Karpas-422 (cell line): ENCODE results near the gene MYOZ1. TPM values are rescaled to one million over a fixed set of nuclear protein-coding genes. Genes with fewer than 3 reads are reported as not detected.

Source experiments
- DNase-seq: peaks from one replicate; pipeline ENCODE4 v3.0.0-alpha.2; 2015
- H2AFZ ChIP-seq: fragments of 200-600 bp; sonication (generic); 2 replicates; pipeline ENCODE4 v1.6.1; 2014; ENCODE audit warnings: antibody characterized with exemption, low read length, mixed read lengths
- H3K27ac ChIP-seq: fragments of 200-600 bp; sonication (generic); 2 replicates; pipeline ENCODE4 v1.5.1; 2014; ENCODE audit warnings: mild to moderate bottlenecking, low read length, moderate library complexity
- H3K27me3 ChIP-seq: fragments of 200-600 bp; sonication (generic); 2 replicates; pipeline ENCODE4 v1.6.1; 2014; ENCODE audit warnings: low read length, mixed read lengths
- H3K36me3 ChIP-seq: fragments of 200-600 bp; sonication (generic); 2 replicates; pipeline ENCODE4 v1.6.1; 2014; ENCODE audit warnings: low read length, mixed read lengths; ENCODE audit not compliant: insufficient read depth
- H3K4me1 ChIP-seq: fragments of 200-600 bp; sonication (generic); 2 replicates; pipeline ENCODE4 v1.6.1; 2014; ENCODE audit warnings: mild to moderate bottlenecking, low read length, mixed read lengths
- H3K4me2 ChIP-seq: fragments of 200-600 bp; sonication (generic); 2 replicates; pipeline ENCODE4 v1.6.1; 2014; ENCODE audit warnings: low read length, low read depth, mild to moderate bottlenecking; ENCODE audit not compliant: poor library complexity, severe bottlenecking
- H3K4me3 ChIP-seq: fragments of 200-600 bp; sonication (generic); 2 replicates; pipeline ENCODE4 v1.5.1; 2014; ENCODE audit warnings: mild to moderate bottlenecking, antibody characterized with exemption, low read length, mixed read lengths
- H3K79me2 ChIP-seq: fragments of 200-600 bp; sonication (generic); 2 replicates; pipeline ENCODE4 v1.6.1; 2014; ENCODE audit warnings: mild to moderate bottlenecking, low read length, mixed read lengths
- H3K9ac ChIP-seq: fragments of 200-600 bp; sonication (generic); 2 replicates; pipeline ENCODE4 v1.6.0; 2014; ENCODE audit warnings: low read length
- H3K9me2 ChIP-seq: fragments of 200-600 bp; sonication (generic), shearing (Covaris generic); replicated peaks from 2 replicates; pipeline ENCODE4 v1.6.0; 2014; ENCODE audit warnings: mild to moderate bottlenecking, low read length, moderate library complexity; ENCODE audit not compliant: insufficient read depth
- H3K9me3 ChIP-seq: fragments of 300-700, 200-600 bp; sonication (generic); 2 replicates; pipeline ENCODE4 v1.6.1; 2014; ENCODE audit warnings: low read length, mixed read lengths
- H4K20me1 ChIP-seq: fragments of 200-600 bp; sonication (generic); 2 replicates; pipeline ENCODE4 v1.6.1; 2014; ENCODE audit warnings: mild to moderate bottlenecking, antibody characterized with exemption, low read length, low read depth; ENCODE audit not compliant: insufficient read depth
- total RNA-seq: library from RNA; depleted of rRNA; stranded (reverse); fragments of >200 nt; shearing (Covaris generic); gene quantifications from 2 replicates; pipeline ENCODE4 v1.2.3, GENCODE V29; 2014; ENCODE audit warnings: low replicate concordance

The MYOZ1 gene
- total RNA-seq, 1 experiment from 2014 or later = not detected

DNA sequence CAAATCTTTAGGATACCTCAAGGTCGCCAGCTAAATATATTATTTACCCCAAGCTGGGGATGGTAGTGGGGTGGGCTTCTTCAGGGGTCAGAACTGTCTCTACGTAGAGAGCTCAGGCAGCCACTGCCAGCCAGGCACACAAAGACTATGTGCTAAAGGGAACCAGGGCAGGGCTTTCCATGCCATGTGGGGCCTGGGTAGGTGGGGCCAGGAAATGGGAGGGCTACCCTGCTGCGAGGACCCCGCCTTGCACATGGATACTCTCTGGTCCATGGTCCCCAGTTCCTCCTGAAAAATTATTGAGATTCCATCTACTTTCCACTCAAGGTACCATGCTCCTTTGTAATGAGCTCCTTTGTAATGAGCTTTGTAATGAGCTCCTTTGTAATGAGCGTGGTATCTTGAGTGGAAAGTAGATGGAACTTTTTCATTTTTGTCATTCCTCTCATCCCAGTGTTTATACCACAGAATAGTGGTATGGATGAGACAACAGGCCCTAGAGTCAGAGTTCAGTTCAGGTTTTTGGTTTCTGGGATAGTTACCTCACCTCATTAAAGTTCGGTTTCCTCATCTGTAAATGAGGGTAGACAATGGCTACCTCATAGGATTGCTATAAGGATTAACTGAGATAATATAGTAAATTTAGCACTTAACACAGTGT, 8.7 kb upstream of the MYOZ1 start:
- Histone ChIP-seq H3K79me2 (no peaks in the 10 kb centered on the region), H3K4me1 (peaks cover 8% of the 10 kb centered on the region; the same call in 1 of the 2 replicates), H3K9ac (no peak overlapping the region), H3K4me2 (no peak overlapping the region), H3K36me3 (no peaks in the 10 kb centered on the region), H3K27me3 (no peaks in the 10 kb centered on the region), H2AFZ (no peak overlapping the region), H4K20me1 (no peaks in the 10 kb centered on the region), H3K9me2 (no peaks in the 10 kb centered on the region), H3K4me3 (no peak overlapping the region), H3K9me3 (no peaks in the 10 kb centered on the region), H3K27ac (no peak overlapping the region)
- peak; percentile 29 for DNase-seq

DNA sequence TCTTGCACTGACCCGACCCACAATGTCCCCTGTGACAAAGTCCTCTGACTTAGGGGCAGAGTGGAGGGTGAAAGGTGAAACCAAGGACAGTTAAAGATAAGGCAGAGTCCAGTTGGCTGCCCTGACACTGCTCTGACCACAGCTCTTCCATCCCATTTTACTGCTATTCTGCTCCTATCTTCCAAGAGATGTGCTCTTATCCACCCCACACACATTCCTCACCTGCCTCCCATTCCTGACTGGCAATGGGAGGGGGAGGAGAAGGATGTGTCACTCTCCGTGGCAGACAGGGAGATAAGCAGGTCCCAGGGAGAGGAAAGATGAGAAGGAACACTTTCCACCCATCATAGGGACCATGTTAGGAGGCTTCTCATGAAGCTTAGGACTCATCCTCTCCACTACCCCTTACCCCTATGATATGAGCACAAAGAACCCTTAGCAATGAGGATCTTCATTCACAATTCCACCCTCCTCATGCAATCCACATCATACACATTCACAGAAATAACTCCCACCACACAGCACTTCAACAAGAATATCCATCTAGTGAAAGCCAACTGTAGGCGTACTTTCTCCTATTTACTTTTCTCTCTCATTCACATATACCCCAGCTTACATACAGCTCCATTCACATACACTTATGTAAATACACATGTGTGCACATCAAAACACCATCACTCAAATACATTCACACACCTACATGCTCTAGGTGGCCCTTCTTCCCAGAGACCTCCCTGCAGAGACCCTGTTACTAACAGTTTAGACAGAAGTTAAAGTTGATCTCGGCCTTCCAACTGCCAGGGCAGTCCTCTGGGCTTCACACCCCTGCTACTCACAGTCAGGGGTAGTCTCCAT, 7.9 kb upstream of the MYOZ1 start:
- no peaks in the 10 kb centered on the region for H3K79me2 ChIP-seq
- H3K36me3 ChIP-seq = no peaks in the 10 kb centered on the region
- H3K27me3 ChIP-seq = no peaks in the 10 kb centered on the region
- H3K9me3 ChIP-seq = no peaks in the 10 kb centered on the region
- H3K4me2 ChIP-seq = no peak overlapping the region
- H2AFZ ChIP-seq = no peak overlapping the region
- H3K4me1 ChIP-seq = peaks cover 8% of the 10 kb centered on the region; the same call in 1 of the 2 replicates
- DNase-seq = peak; percentile 36
- H3K9ac ChIP-seq = no peak overlapping the region
- no peaks in the 10 kb centered on the region for H4K20me1 ChIP-seq
- H3K27ac ChIP-seq = no peak overlapping the region
- H3K4me3 ChIP-seq = no peak overlapping the region
- no peaks in the 10 kb centered on the region for H3K9me2 ChIP-seq

GRCh38 chr10:73647875-73648651, 6.8 kb upstream of the MYOZ1 start:
- H3K9me2 ChIP-seq = no peaks in the 10 kb centered on the region
- H3K9me3 ChIP-seq = no peaks in the 10 kb centered on the region
- DNase-seq = peak; percentile 38
- no peaks in the 10 kb centered on the region for H3K27me3 ChIP-seq
- peaks cover 7% of the 10 kb centered on the region; the same call in 1 of the 2 replicates for H3K4me1 ChIP-seq
- no peak overlapping the region for H3K4me2 ChIP-seq
- H2AFZ ChIP-seq = no peak overlapping the region
- H3K27ac ChIP-seq = no peak overlapping the region
- no peaks in the 10 kb centered on the region for H4K20me1 ChIP-seq
- no peaks in the 10 kb centered on the region for H3K36me3 ChIP-seq
- no peak overlapping the region for H3K9ac ChIP-seq
- no peak overlapping the region for H3K4me3 ChIP-seq
- no peaks in the 10 kb centered on the region for H3K79me2 ChIP-seq

DNA sequence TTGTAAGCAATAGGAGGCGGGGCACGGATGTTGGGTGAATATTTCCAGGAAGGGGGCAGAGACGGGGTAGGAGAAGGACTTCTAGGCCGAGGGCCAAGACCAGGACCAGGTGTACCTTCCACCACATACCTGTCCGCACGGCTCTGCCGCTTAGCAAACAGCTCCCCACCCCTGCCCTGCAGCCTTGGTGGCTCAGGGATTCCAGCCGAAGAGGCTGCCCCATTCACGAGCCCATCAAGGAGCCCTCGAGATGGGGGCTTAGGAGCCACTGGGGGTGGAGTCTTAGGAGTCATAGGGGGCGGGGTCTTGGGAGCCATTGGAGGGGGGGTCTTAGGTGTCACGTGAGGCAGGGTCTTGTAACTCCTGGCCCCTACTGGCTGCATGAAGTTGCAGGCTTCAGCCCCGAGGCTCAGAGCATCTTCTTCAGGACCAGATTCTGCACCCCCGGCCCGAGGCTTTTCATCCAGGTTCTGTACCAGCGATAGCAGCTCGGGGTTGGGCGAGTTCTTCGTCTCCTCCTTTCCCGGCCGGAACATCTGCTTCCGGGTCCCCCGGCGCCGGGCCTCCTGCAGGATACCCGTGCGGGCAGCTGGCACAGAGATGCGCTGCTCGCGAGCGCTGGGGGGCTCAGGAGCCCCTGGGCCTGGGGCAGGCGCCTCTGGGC, 6.1 kb upstream of the MYOZ1 start:
- Histone ChIP-seq H3K27ac (no peak overlapping the region), H3K4me3 (no peak overlapping the region), H3K9me2 (no peaks in the 10 kb centered on the region), H3K4me2 (no peak overlapping the region), H3K79me2 (no peaks in the 10 kb centered on the region), H3K27me3 (no peaks in the 10 kb centered on the region), H3K9me3 (no peaks in the 10 kb centered on the region), H4K20me1 (no peaks in the 10 kb centered on the region), H3K4me1 (peaks cover 7% of the 10 kb centered on the region; the same call in 1 of the 2 replicates), H3K36me3 (no peaks in the 10 kb centered on the region), H2AFZ (no peak overlapping the region), H3K9ac (no peak overlapping the region)
- DNase-seq = no peak

DNA sequence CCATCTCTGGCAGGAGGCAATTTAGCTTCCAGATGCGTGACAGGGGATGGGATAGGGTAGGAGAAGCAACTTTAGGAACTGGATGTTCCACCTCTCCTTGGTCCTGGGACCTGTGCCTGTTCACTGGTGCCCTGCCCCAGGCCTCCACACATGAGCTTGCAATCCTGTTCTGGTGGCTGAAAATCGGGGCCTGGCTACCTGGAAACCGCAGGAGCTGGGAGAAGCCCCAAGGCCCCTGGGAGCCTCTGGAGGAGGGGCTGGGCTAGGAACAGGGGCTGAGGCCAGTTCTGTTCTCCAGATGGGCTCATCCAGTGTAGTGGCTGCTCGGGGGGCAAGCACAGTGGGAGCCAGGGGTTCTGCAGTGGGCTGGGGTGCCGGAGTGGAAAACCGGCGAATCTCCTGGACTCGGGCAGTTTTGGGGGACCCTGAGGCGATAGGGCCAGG, 5.3 kb upstream of the MYOZ1 start:
- Histone ChIP-seq H3K9ac (no peak overlapping the region), H3K4me2 (no peak overlapping the region), H3K79me2 (no peaks in the 10 kb centered on the region), H2AFZ (no peak overlapping the region), H3K27ac (no peak overlapping the region), H3K9me3 (no peaks in the 10 kb centered on the region), H3K4me1 (peaks cover 7% of the 10 kb centered on the region), H4K20me1 (no peaks in the 10 kb centered on the region), H3K9me2 (no peaks in the 10 kb centered on the region), H3K27me3 (no peaks in the 10 kb centered on the region), H3K36me3 (no peaks in the 10 kb centered on the region), H3K4me3 (no peak overlapping the region)
- no peak for DNase-seq

- Histone ChIP-seq H3K36me3 (no peaks in the 10 kb centered on the region), H3K79me2 (no peaks in the 10 kb centered on the region), H4K20me1 (no peaks in the 10 kb centered on the region), H3K4me1 (peaks cover 2% of the 10 kb centered on the region), H3K9me3 (no peaks in the 10 kb centered on the region), H3K27me3 (no peaks in the 10 kb centered on the region), H3K4me3 (no peak overlapping the region), H3K9me2 (no peaks in the 10 kb centered on the region), H3K4me2 (no peak overlapping the region), H3K9ac (no peak overlapping the region), H3K27ac (no peak overlapping the region), H2AFZ (peak overlapping the region; percentile 36; the same call in 1 of the 2 replicates)
- no peak for DNase-seq
Measured at GRCh38 chr10:73645251-73645650, 4.0 kb upstream of the MYOZ1 start.

DNA sequence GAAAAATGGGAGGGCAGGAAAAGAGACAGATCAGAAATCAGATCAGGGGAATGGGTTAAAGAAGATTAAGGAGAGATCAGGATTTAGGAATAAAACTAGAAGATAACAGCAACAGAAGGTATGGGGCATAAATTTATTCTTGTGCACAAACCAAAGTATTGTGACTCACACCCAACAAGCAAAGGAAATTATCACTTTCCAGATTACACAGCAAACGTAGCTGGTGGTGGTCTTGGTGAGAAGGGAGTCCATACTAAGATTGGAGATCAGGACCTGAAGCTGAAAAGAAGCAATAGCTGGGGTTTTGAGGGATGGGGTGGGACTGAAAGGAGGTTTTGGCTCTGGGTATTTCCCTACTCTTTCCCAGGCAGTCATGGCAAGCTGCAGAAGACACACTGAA, 3.5 kb upstream of the MYOZ1 start:
- Histone ChIP-seq H3K9ac (no peak overlapping the region), H3K4me1 (peaks cover 2% of the 10 kb centered on the region), H4K20me1 (no peaks in the 10 kb centered on the region), H3K9me3 (no peaks in the 10 kb centered on the region), H3K36me3 (no peaks in the 10 kb centered on the region), H3K27ac (no peak overlapping the region), H3K27me3 (no peaks in the 10 kb centered on the region), H2AFZ (peak overlapping the region; percentile 36; the same call in 1 of the 2 replicates), H3K4me3 (no peak overlapping the region), H3K79me2 (no peaks in the 10 kb centered on the region), H3K4me2 (no peak overlapping the region), H3K9me2 (no peaks in the 10 kb centered on the region)
- no peak for DNase-seq
